DMS114 treated with DMSO at 0.1 percent for 48 hours (cell line): ENCODE data around the gene CHRNA7.
"Not testable (repeated sequence)": the region's sequence is repeated elsewhere in the genome, so short reads cannot be mapped to it uniquely, and the experiment has no call there.

Experiments
- DNase-seq: peaks from one replicate; lab custom pipeline; 2025; ENCODE audit not compliant: unreplicated experiment; lab: John Stamatoyannopoulos, UW

CHRNA7 gene

DNA sequence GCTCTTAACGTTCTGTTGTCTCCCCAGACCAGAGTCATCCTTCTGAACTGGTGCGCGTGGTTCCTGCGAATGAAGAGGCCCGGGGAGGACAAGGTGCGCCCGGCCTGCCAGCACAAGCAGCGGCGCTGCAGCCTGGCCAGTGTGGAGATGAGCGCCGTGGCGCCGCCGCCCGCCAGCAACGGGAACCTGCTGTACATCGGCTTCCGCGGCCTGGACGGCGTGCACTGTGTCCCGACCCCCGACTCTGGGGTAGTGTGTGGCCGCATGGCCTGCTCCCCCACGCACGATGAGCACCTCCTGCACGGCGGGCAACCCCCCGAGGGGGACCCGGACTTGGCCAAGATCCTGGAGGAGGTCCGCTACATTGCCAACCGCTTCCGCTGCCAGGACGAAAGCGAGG is 137.6 kb downstream of the CHRNA7 start:
- DNase-seq = not testable (repeated sequence)

DNA sequence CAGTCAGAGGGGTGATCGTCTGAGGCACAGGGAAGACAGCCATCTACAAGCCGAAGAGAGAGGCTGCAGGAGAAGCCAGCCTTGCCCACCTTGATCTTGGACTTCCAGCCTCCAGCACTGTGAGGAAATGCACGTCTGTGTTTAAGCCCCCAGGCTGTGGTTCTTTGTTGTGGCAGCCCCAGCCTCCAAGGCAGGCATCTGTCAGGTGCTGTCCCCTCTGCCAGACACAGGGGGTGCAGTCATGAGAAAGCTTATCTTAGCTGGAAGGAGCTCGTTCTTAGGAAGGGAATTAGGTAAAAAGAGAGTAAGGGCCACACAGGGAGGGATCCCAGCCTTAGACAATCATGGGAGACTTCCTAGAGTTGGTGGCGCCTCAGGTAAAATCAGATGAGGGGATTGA is 150.3 kb downstream of the CHRNA7 start:
- DNase-seq = not testable (repeated sequence)

DNA sequence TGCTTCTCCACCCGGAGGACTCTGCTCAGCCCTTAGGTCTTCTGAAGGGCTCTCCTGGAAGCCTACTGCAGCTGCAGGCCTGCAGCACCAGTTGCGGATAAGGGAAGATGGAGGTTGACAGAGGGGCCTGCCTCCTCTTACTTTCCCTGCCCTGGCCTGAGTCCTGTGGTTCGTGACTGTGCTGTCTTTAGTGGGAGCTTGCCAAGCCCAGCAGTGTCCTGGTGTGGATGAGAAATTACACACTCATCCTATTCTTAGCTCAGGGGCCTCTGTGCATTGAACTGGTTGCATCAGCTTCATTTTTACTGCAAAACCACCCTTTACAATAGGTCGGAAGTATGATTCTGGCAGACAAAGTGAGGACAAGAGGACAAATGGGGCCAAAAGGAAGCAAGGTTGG is 163.5 kb downstream of the CHRNA7 start:
- DNase-seq = not testable (repeated sequence)

DNA sequence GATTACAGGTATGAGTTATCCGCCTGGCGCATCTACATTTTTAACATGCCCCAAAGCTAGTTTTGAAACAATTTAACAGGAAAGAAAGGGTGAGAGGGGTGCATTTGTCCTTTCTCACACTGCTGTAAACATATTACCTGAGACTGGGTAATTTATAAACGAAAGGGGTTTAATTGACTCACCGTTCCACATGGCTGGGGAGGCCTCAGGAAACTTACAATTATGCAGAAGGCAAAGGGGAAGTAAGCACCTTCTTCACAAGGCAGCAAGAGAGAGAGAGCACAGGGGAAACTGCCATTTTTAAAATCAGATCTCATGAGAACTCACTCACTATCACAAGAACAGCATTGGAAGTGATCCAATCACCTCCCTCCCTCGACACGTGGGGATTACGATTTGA is 165.9 kb downstream of the CHRNA7 start:
- DNase-seq = not testable (repeated sequence)

DNA sequence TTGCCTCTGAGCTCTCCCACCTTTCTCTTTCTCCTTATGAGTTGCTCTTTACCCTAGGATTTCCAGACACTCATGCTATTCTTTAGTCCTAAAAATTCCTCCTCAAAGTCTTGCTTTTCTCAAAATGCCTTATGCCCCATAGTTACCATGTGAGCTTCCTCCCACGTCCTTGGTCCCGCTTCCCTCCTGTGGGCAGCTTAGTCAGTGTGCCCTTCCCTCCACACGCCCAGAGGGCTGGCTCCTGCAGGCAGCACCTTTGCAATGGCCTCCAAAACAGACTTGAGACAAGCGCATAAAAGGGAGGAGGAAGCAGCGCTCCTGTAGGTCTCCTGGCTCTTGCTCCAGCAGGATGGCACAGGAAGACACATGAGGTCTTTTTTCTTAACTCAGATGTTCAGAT is 168.6 kb downstream of the CHRNA7 start:
- not testable (repeated sequence) for DNase-seq

DNA sequence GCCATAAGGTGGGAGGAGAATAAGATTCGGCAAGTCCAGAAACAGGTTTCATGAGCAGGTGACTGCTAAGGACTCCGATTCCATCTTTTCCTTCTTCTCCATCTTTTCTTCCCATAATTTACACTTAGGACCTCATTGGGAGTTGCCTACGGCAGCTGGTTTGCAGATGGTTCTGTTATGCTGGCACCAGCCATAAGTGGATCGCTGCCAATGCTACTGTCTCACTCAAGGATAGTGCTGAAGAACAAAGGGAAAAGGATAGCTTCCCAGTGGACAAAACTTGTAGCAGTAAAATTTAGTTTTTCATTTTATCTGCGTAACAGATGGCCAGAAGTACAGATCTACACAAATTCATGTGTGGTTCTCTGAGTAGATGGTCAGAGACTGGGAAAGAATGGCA is 178.8 kb downstream of the CHRNA7 start:
- DNase-seq = not testable (repeated sequence)

DNA sequence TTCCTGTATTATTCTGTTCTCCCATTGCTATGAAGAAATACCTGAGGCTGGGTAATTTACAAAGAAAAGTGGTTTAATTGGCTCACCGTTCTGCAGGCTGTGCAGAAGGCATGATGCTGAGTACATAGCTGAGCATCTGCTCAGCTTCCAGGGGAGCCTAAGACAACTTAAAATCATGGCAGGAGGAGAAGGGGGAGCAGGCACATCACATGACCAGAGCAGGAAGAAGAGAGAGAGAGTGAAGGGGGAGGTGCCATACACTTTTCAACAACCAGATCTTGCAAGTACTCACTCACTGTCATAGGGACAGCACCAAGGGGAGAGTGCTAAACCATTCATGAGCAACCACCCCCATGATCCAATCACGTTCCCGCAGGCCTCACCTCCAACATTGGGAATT is 188.4 kb downstream of the CHRNA7 start:
- DNase-seq = no peak
